ENCODE measurements around the gene SHISA4.
"Not testable (repeated sequence)": the region's sequence is repeated elsewhere in the genome, so short reads cannot be mapped to it uniquely, and the experiment has no call there.

SHISA4 gene

DNA sequence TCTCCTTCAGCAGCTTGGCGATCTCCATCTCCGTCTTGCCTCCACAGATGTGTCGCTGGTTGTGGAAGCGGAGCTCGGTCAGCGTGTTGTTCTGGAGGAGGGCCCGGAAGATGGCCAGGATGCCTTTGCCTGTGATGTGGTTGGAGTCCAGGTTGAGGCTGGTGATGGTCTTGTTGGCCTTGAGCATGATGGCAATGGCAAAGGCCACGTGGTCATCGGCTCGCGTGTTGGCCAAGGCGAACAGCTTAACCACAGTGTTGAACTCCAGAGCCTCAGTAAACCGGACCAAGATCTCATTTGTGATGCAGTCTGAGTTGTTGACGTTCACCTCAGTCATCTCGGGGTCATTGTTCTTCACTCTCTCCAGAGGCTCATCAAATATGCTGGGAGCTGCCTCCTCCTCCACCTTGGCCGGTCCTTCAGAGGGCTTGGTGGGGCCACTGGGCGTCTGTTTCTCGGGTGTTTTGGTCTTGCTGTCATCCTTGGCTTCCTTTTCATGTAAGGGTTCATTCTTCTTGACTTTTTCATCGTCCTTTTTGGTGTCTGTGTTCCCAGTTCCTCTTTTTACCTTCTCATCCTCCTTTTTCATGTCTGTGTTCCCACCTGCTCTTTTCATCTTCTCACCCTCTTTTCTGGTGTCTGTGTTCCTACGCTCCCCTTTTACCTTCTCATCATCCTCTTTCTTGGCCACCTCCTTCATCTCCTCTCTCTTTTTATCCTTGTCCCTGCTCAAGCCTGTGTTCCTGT lies 11.2 kb downstream of the SHISA4 start:
- no peak for DNase-seq

DNA sequence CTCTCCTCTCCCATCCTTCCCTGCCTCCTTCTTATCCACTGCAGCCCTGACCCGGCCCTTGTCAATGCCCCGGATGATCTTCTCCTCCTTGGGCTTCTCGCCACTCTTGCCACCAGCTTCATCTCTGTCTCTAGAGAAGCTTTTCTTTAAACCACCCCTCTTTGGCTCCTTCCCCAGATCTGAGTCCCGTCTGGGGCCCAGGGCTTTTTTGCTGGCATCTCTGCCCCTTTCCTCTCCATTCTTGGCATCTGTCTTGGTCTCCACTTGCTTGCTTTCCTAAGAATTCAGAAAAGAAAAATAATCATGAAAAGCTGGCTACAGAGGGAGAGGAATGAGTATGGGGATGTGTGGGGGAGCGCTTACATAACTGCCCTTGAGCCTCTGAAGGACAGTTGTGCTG lies 11.8 kb downstream of the SHISA4 start:
- DNase-seq, result no peak

DNA sequence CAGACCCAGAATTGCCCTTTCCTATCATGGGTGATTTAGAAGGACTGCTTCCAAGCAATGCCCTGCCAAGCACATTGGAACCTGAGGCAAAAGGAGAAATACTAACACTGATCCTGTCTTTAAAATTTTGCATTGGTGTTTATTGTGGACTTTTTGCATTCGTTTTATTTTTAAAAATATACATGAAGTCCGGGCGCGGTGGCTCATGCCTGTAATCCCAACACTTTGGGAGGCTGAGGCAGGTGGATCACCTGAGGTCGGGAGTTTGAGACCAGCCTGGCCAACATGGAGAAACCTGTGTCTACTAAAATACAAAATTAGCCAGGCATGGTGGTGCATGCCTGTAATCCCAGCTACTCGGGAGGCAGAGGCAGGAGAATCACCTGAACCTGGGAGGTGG lies 12.3 kb downstream of the SHISA4 start:
- not testable (repeated sequence) for DNase-seq

GRCh38 chr1:201902198-201902597 lies 13.5 kb downstream of the SHISA4 start:
- DNase-seq, result no peak

GRCh38 chr1:201903135-201903534 lies 14.4 kb downstream of the SHISA4 start:
- DNase-seq, result no peak

DNA sequence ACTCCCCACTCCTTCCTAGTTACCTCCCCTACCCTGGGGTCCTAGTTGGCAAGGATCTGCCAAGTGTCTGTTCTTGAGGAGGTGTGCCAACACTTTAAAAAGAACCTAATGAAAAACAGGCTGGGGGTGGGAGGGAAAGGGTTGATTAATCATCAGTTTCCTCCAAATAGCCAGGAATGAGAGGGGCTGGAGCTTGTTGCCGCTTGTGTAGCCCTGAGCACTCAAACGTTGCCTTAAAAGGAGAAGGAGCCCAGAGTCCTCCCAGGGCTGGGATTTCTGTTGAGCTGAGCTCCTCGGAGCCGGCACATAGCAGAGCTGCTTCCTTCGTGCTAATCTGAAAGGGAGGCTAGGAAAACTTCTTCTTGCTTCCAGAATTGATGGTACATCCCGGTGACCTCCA lies 15.9 kb downstream of the SHISA4 start:
- DNase-seq, result no peak

- DNase-seq, result no peak
These were observed 16.7 kb downstream of the SHISA4 start for GRCh38 chr1:201905234-201905890.

DNA sequence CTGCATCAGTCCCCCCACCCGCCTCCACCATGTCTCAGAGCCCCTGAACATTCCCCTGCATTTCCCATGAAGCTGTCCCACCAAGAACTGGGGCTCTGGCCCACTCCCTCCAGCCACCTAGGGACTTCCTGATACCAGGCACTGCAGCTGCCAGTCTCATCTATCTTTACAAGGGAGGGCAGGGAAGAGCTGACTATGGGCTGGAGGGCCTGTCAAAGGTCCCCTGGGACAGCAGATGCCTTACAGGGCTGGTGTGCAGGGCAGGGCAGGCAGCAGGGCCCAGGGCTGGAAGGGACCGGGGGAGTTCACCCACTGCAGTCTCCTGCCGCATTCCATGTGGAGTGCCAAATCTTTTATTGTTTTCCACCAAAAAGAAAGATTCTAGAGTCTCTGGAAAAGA lies 17.6 kb downstream of the SHISA4 start:
- DNase-seq, result no peak

DNA sequence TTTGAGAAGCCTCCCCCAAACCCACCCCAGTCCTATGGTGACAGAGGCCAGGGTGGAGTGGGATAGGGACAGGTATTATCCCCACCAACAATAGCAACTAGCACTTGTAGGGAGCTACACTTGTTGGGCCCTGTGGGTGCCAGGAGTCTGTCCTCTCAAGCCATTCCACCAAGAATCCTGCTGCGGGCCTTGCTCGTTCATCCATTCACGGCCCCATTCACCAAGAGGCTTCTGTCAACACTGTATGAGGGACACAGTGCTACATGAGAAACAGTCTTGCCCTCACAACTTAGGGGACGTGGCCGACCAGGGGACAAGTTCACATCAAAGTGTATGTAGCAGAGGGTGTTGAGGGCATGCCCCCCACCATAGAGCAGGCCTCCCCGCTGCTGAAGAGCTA lies 18.9 kb downstream of the SHISA4 start:
- no peak for DNase-seq

DNA sequence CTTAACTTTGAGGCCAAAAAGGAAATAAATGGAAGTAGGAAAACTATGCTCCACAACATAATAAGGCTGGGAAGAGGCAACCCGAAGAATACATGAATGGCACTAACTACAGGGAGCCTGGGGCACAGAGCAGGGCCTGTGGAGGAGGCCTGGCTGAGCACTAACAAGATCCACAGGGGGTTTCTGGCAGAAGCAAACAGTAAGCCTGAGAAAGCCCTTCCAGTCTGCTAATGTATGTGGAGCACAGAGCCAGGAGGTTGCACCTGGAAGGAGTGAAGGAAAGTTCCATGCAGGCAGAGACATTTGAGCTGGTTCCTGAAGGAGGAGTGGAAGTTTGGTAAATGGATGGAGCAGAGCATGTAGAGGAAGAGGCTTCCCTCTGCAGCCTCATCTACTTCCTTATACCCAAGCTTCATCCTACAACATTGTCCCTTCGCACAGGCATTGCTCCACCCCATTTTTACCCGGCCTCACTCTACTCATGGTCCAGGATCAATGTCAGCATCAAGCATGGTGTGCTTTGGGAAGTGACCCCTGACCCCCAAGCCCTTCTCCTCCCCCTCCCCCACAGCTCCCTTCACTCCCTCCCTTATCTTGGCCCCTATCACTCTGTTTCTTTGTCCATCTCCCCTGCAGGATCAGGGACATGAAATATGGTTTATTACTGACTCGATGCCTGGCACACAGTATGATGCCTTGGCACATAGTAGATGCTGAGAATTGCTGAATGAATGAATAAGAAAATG lies 23.3 kb downstream of the SHISA4 start:
- DNase-seq, result no peak

DNA sequence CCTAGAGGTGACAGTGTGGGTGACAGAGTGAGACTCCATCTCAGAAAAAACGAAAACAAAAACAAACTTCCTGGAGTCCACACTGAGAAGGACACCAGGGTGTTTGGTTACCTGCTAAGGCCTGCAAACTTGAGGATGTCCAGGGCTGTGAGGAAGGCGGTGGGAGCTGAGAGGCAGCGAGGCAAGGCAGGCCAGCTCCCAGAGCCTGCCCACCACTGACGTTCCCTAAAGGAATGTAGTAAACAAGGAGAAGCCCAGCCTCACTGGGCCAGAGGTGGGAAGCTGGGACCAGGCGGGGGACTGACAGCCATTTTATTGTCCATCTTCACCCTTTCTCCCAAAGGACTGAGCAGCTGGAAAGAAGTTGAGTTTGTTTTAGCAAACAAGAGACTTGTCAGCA lies 24.1 kb downstream of the SHISA4 start:
- no peak for DNase-seq

DNA sequence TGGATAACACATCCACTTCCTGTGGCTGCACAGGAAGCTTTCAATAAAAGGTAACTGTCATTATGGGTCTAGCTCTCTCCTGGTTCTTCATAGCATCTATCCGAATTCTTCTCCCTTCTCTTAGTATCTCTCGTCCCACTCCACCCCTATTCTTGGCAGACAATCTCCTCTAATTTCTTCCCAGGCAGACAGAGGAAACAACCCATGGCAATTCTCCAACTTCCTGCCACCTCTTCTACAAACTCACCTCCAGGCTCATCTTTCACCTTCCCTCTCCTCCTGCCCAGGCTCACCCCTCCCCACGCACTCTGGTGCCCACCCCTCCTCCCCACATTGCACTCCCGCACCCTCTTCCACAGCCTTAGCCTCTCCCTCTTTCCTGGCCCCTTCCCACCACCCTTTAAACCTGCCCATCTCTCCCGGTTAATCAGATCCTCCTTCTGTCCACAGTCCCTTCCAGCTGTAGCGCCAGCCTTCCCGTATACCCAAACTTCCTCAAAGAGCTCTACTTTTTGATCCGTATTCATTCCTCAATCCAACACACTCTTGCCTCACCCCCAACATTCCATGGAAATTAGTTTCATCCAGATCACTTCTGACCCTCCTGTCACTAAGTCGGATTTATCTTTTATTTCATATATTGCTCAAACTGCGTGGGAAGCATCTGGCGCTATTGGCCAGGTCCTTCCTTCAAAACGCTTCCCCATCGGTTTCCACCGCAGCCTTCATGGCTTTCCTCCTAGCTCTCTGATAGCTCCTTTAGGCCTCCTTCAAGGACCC lies 25.9 kb downstream of the SHISA4 start:
- no peak for DNase-seq

DNA sequence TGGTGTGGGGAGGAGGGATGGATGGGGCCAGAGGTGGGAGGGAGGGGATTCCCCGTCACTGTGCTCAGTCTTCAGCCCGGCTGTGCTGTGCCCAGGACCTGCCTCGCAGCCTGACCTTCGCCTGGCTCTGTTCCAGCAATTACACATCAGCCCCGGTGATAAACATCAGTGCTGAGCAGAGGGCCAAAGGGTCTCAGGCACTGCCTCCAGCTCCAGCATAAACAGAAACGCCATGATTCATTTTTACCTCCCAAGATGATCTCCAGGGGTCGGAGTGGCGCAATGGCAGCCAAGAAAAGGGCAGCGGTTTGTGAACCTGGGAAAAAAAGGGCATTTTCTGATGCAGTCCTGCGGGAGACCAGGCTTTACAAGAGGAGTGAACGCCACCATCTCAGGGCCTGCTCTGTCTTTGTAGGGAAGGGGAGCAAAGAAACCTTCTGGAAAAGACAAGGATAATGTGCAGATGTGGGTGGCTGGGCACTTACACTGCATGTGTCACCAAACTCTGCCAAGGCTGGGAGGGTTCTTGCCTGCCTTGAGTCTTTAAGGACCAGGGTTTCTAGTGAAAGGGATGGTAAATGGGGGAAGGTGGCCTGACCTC lies 28.1 kb downstream of the SHISA4 start:
- DNase-seq, result no peak

DNA sequence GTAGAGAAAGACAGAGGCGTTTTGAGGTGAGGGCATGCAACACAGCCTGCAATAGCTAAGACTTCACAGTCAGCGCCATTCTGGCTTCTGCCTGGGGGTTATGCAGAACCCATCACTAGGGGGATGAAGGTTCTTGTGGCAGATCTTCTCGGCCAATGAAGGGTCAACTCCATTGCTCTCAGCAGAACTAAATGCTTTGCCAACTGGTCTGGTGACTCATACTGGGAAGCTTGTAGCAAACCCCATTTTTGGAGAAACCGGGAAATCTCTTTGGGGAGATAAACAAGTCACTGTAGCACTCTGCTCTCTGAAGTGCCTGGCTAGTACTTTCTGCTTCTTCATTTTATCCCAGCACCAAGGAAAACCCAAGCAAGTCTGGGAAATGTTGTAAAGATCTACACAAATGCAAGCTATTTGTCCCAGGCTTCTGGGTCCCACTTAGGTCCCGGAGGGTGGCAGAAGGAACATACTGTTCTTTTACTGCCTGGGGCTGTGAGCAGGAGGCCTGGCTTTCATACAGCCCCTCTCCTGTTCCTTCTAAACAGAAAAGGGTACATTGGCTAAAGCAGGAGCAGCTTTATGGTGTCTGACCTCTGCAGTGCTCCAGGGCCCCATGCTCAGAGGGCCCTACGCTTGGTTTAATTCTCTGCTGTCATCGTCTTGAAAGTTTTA lies 28.8 kb downstream of the SHISA4 start:
- DNase-seq, result no peak

GRCh38 chr1:201918343-201918742 lies 29.6 kb downstream of the SHISA4 start:
- no peak for DNase-seq

DNA sequence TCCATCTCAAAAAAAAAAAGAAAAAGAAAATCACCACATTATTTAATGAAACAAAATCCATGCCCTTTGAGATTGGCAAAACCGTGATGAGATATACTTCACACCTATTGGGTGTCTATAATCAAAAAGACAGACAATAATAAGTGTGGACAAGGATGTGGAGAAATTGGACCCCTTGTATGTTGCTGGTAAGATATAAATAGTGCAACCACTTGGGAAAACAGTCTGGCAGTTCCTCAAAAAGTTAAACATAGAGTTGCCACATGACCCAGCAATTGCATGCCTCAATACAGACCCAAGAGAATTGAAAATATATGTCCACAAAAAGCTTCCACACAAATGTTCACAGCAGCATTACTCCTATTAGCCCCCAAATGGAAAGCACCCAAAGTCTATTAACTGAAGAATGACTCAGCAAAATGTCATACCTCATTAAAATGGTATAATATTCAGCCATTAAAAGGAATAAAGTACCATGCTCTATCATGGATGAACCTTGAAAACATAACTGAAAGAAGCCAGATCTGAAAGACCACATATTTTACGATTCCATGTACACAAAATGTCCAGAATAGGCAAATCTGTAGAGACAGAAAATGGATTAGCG lies 33.4 kb downstream of the SHISA4 start:
- no peak for DNase-seq

- DNase-seq, result no peak
These were observed 36.5 kb downstream of the SHISA4 start for GRCh38 chr1:201925301-201925567.

DNA sequence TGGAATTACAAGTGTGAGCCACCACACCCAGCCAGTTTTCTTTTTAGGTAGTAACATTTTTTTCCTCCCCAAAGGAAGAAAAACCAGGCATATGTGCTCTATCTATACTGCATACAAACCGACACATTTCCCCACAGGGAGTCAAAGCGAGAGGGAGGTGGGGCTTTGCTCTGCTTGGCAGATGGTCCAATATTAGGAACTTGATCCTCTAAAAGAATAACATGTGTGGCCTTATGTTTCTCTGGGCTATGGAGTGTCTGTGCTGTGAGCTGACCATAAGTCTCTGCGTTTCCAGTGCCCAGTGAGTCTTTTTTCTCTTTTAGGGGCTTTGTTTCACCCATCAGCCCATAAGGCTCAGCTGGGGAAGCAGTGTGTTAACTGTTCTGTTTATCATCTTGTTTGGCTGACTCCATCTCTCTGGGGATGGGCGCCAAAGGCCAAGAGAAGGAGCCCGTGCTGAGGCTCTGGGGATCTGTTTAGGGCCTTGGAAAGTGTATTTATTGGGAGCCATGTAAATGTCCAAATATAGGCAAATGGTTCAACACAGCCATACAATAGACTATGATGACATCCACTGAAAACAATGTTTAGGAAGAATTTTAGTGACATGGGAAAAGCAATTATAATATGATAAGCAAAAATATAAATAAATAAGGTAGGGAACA lies 37.4 kb downstream of the SHISA4 start:
- DNase-seq, result no peak

DNA sequence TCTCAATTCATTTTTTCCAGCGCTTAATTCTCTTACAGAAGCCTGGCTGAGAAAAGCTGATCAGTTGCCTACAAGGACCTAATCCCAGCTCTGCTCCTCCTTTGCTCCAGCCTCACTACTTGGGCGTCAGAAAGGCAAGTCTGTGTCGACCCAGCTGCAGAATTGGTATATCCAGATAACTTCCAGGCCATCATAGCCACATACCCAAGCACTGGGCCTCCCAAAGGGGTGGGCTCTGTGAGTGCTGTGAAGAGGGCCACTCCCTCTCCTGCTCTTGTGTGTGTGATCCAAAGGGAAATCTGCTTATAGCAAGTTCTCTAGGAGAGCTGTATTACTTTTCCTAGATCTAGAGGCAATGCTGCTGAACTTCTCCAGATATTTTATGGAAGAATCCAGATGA lies 39.6 kb downstream of the SHISA4 start:
- DNase-seq, result no peak

DNA sequence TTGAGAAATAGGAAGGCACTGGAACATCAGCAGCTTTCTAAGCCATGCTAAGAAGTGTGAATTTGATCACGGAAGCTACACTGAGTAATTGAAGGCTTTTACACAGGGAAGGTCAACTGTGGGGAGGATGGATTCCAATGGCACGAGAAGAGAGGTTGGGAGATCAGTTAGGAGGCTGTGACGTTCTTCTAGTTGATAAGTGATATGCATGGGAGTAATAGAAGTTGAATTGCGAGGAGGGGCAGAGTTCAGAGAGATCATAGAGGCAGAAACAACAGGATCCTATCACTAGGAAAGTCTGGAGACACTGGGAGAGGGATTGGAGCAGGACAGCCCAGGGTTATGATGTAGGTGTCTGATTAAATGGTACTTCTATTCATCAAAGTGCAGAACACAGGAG lies 41.4 kb downstream of the SHISA4 start:
- no peak for DNase-seq

DNA sequence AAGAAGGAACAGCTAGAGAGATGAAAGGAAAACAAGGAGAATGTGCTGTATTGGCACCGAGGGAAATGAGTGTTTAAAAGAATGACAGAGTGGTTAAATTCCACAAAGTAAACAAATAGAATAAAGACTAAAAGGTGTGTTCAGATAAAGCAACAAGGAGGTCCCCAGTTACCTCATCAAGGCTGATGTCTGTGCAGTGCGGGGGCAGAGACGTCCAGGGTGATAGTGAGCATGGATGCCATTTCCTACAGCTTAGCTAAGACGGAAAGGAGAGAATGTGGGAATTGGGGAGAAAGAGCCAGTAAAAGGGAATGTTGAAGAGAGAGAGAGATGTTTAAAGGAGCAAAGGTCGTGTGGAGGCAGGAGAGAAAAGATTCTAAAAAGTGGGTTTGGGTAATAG lies 42.1 kb downstream of the SHISA4 start:
- DNase-seq, result no peak
